ENCODE measurements around the gene MIB2. TPM values are rescaled to one million over a fixed set of nuclear protein-coding genes. Genes with fewer than 3 reads are reported as not detected.
A peak's percentile ranks its signal among the peaks of the same experiment; 100 is the strongest.

Gene MIB2
- total RNA-seq, 1 donor from 2014 or later = 7.5 TPM

GRCh38 chr1:1677718-1678580, 62.6 kb downstream of the MIB2 start:
- Histone ChIP-seq H3K9ac (no peak overlapping the region), H3K36me3 (no peaks in the 10 kb centered on the region), H3K27ac (no peak overlapping the region), H3K4me2 (no peak overlapping the region), H2AFZ (replicated peaks) (no peak overlapping the region), H3K4me1 (no peaks in the 10 kb centered on the region), H4K20me1 (ENCODE audit: low read depth) (peaks cover 43% of the 10 kb centered on the region), H3K27me3 (no peaks in the 10 kb centered on the region), H3F3A (ENCODE audit: low read depth) (no peaks in the 10 kb centered on the region), H3K9me3 (ENCODE audit: low read depth) (no peaks in the 10 kb centered on the region), H3K4me3 (no peak overlapping the region), H3K79me2 (ENCODE audit: low read depth) (peaks cover 53% of the 10 kb centered on the region)
- no peak overlapping the region for H3K4me3 Mint-ChIP-seq
- no peak for DNase-seq (ENCODE audit: low spot score)
- H3K4me1 Mint-ChIP-seq = peaks cover 11% of the 10 kb centered on the region
- H3K27ac Mint-ChIP-seq = no peak overlapping the region
- no peaks in the 10 kb centered on the region for H3K27me3 Mint-ChIP-seq (ENCODE audit: insufficient read depth, low read depth)
- TF ChIP-seq CTCF (IDR thresholded peaks at IDR 0.05) (no peak), EZH2phosphoT487 (IDR thresholded peaks at IDR 0.05) (no peak), EZH2 (IDR thresholded peaks at IDR 0.05) (no peak)
- peaks cover 4% of the 10 kb centered on the region for H3K36me3 Mint-ChIP-seq
- H3K9me3 Mint-ChIP-seq = no peaks in the 10 kb centered on the region

GRCh38 chr1:1678581-1679380, 63.5 kb downstream of the MIB2 start:
- Histone ChIP-seq H4K20me1 (ENCODE audit: low read depth) (peaks cover 51% of the 10 kb centered on the region), H3F3A (ENCODE audit: low read depth) (no peaks in the 10 kb centered on the region), H3K9me3 (ENCODE audit: low read depth) (no peaks in the 10 kb centered on the region), H3K9ac (no peak overlapping the region), H3K27ac (peak overlapping the region; percentile 46), H3K4me3 (no peak overlapping the region), H3K36me3 (no peaks in the 10 kb centered on the region), H2AFZ (replicated peaks) (no peak overlapping the region), H3K4me1 (no peaks in the 10 kb centered on the region), H3K4me2 (no peak overlapping the region), H3K79me2 (ENCODE audit: low read depth) (peaks cover 61% of the 10 kb centered on the region), H3K27me3 (no peaks in the 10 kb centered on the region)
- no peak for TF ChIP-seq EZH2phosphoT487 (IDR thresholded peaks at IDR 0.05)
- peak; percentile 24 for TF ChIP-seq CTCF (IDR thresholded peaks at IDR 0.05)
- Mint-ChIP-seq H3K36me3 (peaks cover 2% of the 10 kb centered on the region), H3K4me1 (peaks cover 14% of the 10 kb centered on the region), H3K27ac (no peak overlapping the region), H3K27me3 (ENCODE audit: insufficient read depth, low read depth) (peaks cover 2% of the 10 kb centered on the region), H3K4me3 (no peak overlapping the region), H3K9me3 (no peaks in the 10 kb centered on the region)
- DNase-seq (ENCODE audit: low spot score) = no peak

Other genes starting within 250 kb of the MIB2 start
- 26.4 and 82.2 TPM in 2 replicates for gene AURKAIP1, start 240.3 kb upstream of the MIB2 start, total RNA-seq (ENCODE audit: low replicate concordance)
- 143 and 198 TPM in 2 replicates for gene CCNL2, start 216.2 kb upstream of the MIB2 start, total RNA-seq (ENCODE audit: low replicate concordance)
- 89.0 and 96.1 TPM in 2 replicates for gene MRPL20, start 208.2 kb upstream of the MIB2 start, total RNA-seq (ENCODE audit: low replicate concordance)
- 0.15 and 1.7 TPM in 2 replicates for gene ANKRD65, start 194.2 kb upstream of the MIB2 start, total RNA-seq (ENCODE audit: low replicate concordance)
- gene VWA1, start 179.8 kb upstream of the MIB2 start, total RNA-seq (ENCODE audit: low replicate concordance) = 2.4 and 7.0 TPM in 2 replicates
- not detected in 2 replicates for gene ATAD3C, start 165.8 kb upstream of the MIB2 start, total RNA-seq (ENCODE audit: low replicate concordance)
- gene ATAD3B, start 143.7 kb upstream of the MIB2 start, total RNA-seq (ENCODE audit: low replicate concordance) = 9.3 and 21.1 TPM in 2 replicates
- 7.8 and 25.1 TPM in 2 replicates for gene ATAD3A, start 103.3 kb upstream of the MIB2 start, total RNA-seq (ENCODE audit: low replicate concordance)
- 8.0 and 13.3 TPM in 2 replicates for gene TMEM240, start 74.9 kb upstream of the MIB2 start, total RNA-seq (ENCODE audit: low replicate concordance)
- gene SSU72, start 40.6 kb upstream of the MIB2 start, total RNA-seq (ENCODE audit: low replicate concordance) = 82.5 and 94.1 TPM in 2 replicates
- 2.5 and 7.8 TPM in 2 replicates for gene FNDC10, start 15.4 kb upstream of the MIB2 start, total RNA-seq (ENCODE audit: low replicate concordance)
- 4.2 and 4.7 TPM in 2 replicates for gene MMP23B, start 16.7 kb downstream of the MIB2 start, total RNA-seq (ENCODE audit: low replicate concordance)
- 12.6 and 16.9 TPM in 2 replicates for gene CDK11B, start 43.5 kb downstream of the MIB2 start, total RNA-seq (ENCODE audit: low replicate concordance)
- gene SLC35E2B, start 77.3 kb downstream of the MIB2 start, total RNA-seq (ENCODE audit: low replicate concordance) = 49.4 and 71.6 TPM in 2 replicates
- 6.6 and 16.6 TPM in 2 replicates for gene CDK11A, start 108.9 kb downstream of the MIB2 start, total RNA-seq (ENCODE audit: low replicate concordance)
- gene NADK, start 163.0 kb downstream of the MIB2 start, total RNA-seq (ENCODE audit: low replicate concordance) = 37.8 and 56.9 TPM in 2 replicates

All from neural progenitor cell (in vitro differentiated cells).